NCI-H128 (cell line): ENCODE measurements around the gene SH3BP4.
"Not testable (repeated sequence)": the region's sequence is repeated elsewhere in the genome, so short reads cannot be mapped to it uniquely, and the experiment has no call there.

Source experiments
- DNase-seq: peaks from one replicate; lab custom pipeline; 2025; ENCODE audit not compliant: unreplicated experiment; lab: John Stamatoyannopoulos, UW

The SH3BP4 gene

GRCh38 chr2:235011929-235012631 lies 60.3 kb downstream of the SH3BP4 start:
- DNase-seq, result no peak

GRCh38 chr2:235017441-235017840 lies 65.6 kb downstream of the SH3BP4 start:
- DNase-seq, result no peak

- DNase-seq, result no peak
Measured at GRCh38 chr2:235018838-235019237, 67.0 kb downstream of the SH3BP4 start.

DNA sequence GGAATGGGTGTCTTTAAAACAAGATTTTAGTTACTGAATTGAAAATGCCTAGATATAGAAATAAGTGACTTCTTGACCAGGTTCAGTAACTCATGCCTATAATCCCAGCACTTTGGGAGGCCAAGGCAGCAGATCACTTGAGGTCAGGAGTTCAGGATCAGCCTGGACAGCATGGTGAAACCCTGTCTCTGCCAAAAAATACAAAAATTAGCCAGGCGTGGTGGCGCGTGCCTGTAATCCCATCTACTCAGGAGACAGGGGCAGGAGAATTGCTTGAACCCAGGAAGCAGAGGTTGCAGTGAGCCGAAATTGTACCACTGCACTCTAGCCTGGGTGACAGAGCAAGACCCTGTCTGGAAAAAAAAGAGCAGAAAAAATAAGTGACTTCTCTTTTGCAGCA lies 68.3 kb downstream of the SH3BP4 start:
- not testable (repeated sequence) for DNase-seq

DNA sequence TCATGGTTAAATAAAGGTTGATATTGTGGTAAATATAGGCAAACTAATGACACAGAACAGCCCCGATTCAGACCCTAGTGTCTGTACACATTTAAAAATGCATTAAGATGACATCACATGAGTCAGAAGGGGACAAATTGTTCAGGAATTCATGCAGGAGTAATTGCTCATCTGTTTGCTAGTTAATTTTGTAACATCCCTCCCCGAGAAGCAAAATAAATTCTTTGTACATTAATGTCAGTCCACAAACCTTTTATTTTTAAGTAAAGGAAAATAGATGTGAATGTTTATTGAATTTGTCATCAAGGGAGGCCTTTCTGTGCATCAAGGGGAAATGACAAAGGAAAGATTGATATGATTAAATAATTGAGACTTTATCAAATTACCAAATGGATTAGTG lies 69.9 kb downstream of the SH3BP4 start:
- DNase-seq, result no peak

DNA sequence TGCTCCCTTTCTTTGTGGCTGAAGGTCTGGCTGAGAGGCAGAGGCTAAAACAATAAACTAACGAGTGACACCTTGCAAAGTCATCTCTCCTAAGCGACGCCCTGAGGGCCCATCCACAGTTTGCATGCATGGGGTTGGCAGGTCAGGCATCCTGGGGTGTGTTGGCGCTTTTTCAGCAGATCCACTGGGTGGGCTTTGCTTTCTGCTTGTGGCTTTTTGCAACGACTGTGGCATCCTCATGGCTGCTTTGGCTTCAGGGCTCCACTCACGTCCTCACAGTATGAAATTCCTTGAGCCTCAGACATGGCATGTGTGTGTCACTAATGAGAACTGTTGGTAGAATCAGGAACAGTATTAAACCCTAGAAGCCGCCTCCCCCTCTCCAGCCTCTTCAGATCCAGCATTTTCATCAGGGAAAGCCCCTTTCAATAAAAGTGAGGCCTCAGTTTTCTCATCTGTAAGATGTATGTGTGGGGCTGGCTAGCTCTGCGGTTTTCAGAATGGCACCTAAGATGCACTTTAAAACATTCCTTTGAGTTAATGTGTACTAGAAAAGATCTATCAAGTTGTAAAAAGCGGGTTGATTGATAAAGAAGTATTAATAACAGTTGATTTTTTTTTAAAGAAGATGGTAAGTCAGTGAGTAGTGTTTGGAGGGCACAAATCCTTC lies 72.5 kb downstream of the SH3BP4 start:
- no peak for DNase-seq

GRCh38 chr2:235024931-235025773 lies 73.3 kb downstream of the SH3BP4 start:
- DNase-seq, result no peak

DNA sequence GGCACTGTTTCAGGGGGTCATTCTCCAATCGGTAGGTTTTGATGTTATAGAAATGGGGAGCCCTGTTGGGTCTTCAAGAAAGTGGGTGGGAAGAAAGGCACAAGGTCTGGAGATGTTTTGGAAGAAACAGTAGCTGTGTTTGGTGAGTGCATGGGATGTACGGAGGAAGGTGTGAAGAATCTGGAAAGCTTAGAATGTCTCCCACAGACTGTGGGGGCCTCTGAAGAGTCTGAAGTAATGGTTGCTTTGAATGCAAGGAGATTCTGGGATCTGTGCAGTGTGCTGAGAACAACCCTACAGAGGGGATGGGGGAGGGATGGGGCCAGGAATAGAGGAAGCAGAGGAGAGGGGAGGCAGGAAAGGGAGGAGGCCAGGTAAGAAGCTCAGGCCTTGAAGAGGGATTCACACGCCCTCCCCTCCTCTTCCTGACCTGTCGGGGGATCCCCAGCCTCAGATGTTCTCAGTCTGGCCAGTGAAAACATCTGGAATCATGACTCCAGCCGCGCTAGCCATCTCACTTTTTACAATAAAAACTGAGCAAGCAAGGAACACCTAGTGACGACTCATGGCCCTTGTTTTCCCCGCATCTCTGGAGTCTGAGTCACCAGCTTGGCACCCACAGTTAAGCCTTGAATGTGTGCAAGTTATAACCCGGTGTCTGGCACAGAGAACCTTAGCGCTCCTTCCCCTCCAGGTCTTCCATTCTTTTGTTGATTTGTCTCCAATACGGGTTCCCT lies 74.2 kb downstream of the SH3BP4 start:
- DNase-seq, result no peak

GRCh38 chr2:235026649-235027557 lies 75.1 kb downstream of the SH3BP4 start:
- no peak for DNase-seq

- no peak for DNase-seq
Measured at GRCh38 chr2:235027558-235028214, 75.9 kb downstream of the SH3BP4 start.

GRCh38 chr2:235028646-235029045 lies 76.8 kb downstream of the SH3BP4 start:
- DNase-seq, result no peak

- DNase-seq, result no peak
Measured at GRCh38 chr2:235029054-235029453, 77.2 kb downstream of the SH3BP4 start.

DNA sequence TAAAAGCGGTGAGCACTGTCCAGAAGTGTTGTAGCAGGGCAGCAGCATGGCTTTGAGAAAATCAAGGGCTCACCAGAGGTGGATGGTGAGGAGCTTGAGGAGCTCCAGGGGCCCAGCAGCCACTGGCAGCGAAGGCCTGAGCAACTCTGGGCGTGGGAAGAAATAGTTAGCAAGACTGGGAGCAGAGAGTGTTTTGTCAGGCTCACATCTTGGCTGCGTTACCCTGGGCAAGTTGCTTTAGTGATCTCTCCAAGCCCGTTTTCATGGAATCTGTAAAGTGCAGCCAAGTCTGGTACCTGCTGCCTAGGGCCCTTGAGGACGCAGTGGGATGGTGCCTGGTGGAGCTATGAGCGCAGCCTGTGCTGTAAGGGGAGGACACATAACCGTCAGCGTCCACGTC lies 78.3 kb downstream of the SH3BP4 start:
- no peak for DNase-seq

GRCh38 chr2:235030936-235031335 lies 79.1 kb downstream of the SH3BP4 start:
- no peak for DNase-seq

GRCh38 chr2:235031686-235032373 lies 80.0 kb downstream of the SH3BP4 start:
- no peak for DNase-seq

DNA sequence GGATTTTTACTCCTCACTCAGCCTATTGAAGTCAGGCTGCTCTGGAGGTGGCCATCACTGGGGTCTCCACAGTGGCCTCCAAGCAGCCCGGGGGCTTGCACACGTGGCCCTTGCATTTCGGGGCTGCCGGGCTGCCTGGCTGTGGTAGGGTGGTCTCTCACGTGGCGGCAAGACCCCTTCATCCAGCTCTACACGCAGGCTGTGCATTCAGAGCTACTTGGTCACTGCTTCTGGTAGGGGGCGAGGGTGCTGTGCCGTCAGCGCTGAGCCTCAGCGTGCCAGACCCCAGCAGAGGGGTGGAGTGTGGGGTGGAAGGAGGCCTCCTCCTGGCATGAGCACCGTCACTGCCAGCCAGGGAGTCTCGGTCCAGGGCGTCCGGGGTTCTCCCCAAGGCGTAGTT lies 80.6 kb downstream of the SH3BP4 start:
- DNase-seq, result no peak

DNA sequence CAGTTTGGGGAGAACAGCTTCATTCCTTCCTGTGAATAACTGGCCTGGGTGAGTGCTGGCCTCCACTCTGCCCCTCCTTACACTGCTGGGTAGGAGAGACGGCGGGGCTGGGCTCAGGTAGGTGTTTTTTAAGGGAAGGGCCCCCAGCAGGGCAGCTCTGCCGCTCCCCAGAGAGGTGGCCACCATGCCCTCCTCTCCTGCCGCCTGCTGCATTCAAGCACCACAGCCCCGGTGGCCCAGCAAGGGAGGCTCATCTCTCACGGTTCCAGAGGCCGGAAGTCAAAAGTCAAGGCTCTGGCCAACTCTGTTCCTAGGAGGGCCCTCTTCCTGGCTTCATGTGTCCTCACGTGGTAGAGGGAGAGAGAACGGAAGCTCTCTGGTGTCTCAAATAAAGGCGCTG lies 81.1 kb downstream of the SH3BP4 start:
- DNase-seq, result no peak

- DNase-seq, result no peak
Measured at GRCh38 chr2:235034265-235035118, 82.7 kb downstream of the SH3BP4 start.
